HEK293 (cell line): ENCODE results near the gene ARHGAP45.

Experiments used
- ATF2 ChIP-seq: fragments of 450-650 bp; formaldehyde crosslinking; IDR thresholded peaks from 2 replicates; pipeline ENCODE4 v1.5.1; 2016; ENCODE audit warnings: missing biosample characterization, missing genetic modification characterization, low read depth
- REST ChIP-seq: fragments of 450-650 bp; formaldehyde crosslinking; IDR thresholded peaks from 2 replicates; pipeline ENCODE4 v1.5.1; 2016; ENCODE audit warnings: missing biosample characterization, missing genetic modification characterization
- SP3 ChIP-seq: fragments of 450-650 bp; formaldehyde crosslinking; IDR thresholded peaks from 2 replicates; pipeline ENCODE4 v1.5.1; 2016; ENCODE audit warnings: missing biosample characterization, missing genetic modification characterization
- ZBTB49 ChIP-seq: fragments of 450-650 bp; formaldehyde crosslinking; IDR thresholded peaks from 2 replicates; pipeline ENCODE4 v1.5.1; 2016; ENCODE audit warnings: missing biosample characterization, missing genetic modification characterization, low read depth
- ZNF10 ChIP-seq: fragments of 450-650 bp; formaldehyde crosslinking; IDR thresholded peaks from 2 replicates; pipeline ENCODE4 v1.5.1; 2017; ENCODE audit warnings: missing biosample characterization, missing genetic modification characterization
- ZNF184 ChIP-seq: fragments of 450-650 bp; IDR thresholded peaks from 2 replicates; pipeline ENCODE4 v1.5.1; 2018; ENCODE audit warnings: missing biosample characterization, mild to moderate bottlenecking, missing genetic modification characterization
- ZNF639 ChIP-seq: fragments of 450-650 bp; formaldehyde crosslinking; IDR thresholded peaks from 2 replicates; pipeline ENCODE4 v1.5.1; 2016; ENCODE audit warnings: missing biosample characterization, missing genetic modification characterization
- ZNF777 ChIP-seq: fragments of 450-650 bp; formaldehyde crosslinking; IDR thresholded peaks from 2 replicates; pipeline ENCODE4 v1.5.1; 2017; ENCODE audit warnings: missing biosample characterization, missing genetic modification characterization, borderline replicate concordance
- TF ChIP-seq, protein P1 (sequence below): fragments of 450-650 bp; formaldehyde crosslinking; IDR thresholded peaks from 2 replicates; pipeline ENCODE4 v1.5.1; 2016; ENCODE audit warnings: missing biosample characterization, missing genetic modification characterization

GRCh38 chr19:1122972-1123363 is 56.0 kb downstream of the ARHGAP45 start:
- TF ChIP-seq REST (tag by site-specific recombination) (no peak), ZNF10 (tag by site-specific recombination) (no peak), ZNF777 (tag by site-specific recombination) (no peak), ZNF184 (no peak), SP3 (tag by site-specific recombination) (peak; percentile 76), ZBTB49 (no peak), ATF2 (tag by site-specific recombination) (no peak), ZNF639 (tag by site-specific recombination) (no peak)
- TF ChIP-seq, protein P1, sequence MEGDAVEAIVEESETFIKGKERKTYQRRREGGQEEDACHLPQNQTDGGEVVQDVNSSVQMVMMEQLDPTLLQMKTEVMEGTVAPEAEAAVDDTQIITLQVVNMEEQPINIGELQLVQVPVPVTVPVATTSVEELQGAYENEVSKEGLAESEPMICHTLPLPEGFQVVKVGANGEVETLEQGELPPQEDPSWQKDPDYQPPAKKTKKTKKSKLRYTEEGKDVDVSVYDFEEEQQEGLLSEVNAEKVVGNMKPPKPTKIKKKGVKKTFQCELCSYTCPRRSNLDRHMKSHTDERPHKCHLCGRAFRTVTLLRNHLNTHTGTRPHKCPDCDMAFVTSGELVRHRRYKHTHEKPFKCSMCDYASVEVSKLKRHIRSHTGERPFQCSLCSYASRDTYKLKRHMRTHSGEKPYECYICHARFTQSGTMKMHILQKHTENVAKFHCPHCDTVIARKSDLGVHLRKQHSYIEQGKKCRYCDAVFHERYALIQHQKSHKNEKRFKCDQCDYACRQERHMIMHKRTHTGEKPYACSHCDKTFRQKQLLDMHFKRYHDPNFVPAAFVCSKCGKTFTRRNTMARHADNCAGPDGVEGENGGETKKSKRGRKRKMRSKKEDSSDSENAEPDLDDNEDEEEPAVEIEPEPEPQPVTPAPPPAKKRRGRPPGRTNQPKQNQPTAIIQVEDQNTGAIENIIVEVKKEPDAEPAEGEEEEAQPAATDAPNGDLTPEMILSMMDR (tag by site-specific recombination): no peak
